ENCODE measurements around the gene WSB1. TPM values are rescaled to one million over a fixed set of nuclear protein-coding genes. Genes with fewer than 3 reads are reported as not detected.

WSB1 gene
- 179 and 214 TPM in 2 replicates for total RNA-seq
- 161 and 206 TPM in 2 replicates for polyA plus RNA-seq

- no peaks in the 10 kb centered on the region for H3K9me3 ChIP-seq (ENCODE audit: low read depth)
- H3K4me3 ChIP-seq, result peak within 1 kb of the TSS; percentile 78
- H3K79me2 ChIP-seq, result peaks cover 47% of the 10 kb centered on the region
- peak; percentile 98 for DNase-seq (ENCODE audit: low spot score)
- H3K4me1 ChIP-seq (ENCODE audit: insufficient read depth), result peaks cover 28% of the 10 kb centered on the region
- H3K27me3 ChIP-seq, result no peaks in the 10 kb centered on the region
- peak within 1 kb of the TSS; percentile 53 for H2AFZ ChIP-seq
- peak within 1 kb of the TSS; percentile 100 for H3K27ac ChIP-seq
- TF ChIP-seq EZH2phosphoT487 (IDR thresholded peaks at IDR 0.05; ENCODE audit: low read depth, severe bottlenecking, unreplicated experiment) (no peak), CTCF (IDR thresholded peaks at IDR 0.05; ENCODE audit: poor library complexity) (peak; percentile 15)
- no peaks in the 10 kb centered on the region for H3K36me3 ChIP-seq (replicated peaks; ENCODE audit: insufficient read depth, low read depth)
- 2% methylated on average over 53 of the region's 66 CpGs for WGBS (ENCODE audit: low lambda C conversion rate, missing lambda C conversion rate)
- peaks cover 39% of the 10 kb centered on the region for H4K20me1 ChIP-seq (ENCODE audit: insufficient read depth, poor library complexity, severe bottlenecking)
- H3K9me2 ChIP-seq (replicated peaks; ENCODE audit: insufficient read depth), result no peaks in the 10 kb centered on the region
- peak within 1 kb of the TSS; percentile 82 for H3K4me2 ChIP-seq
These were observed at the start of gene WSB1 for GRCh38 chr17:27293898-27294688. TSS of gene WSB1 (plus strand) at chr17:27294114. CDS start at chr17:27294396, 282 bp downstream.

- Histone ChIP-seq H3K79me2 (no peaks in the 10 kb centered on the region), H3K4me2 (peak overlapping the region; percentile 53), H2AFZ (peak overlapping the region; percentile 2), H3K27ac (peak overlapping the region; percentile 68), H3K9me2 (replicated peaks; ENCODE audit: insufficient read depth) (no peaks in the 10 kb centered on the region), H4K20me1 (ENCODE audit: insufficient read depth, poor library complexity, severe bottlenecking) (no peaks in the 10 kb centered on the region), H3K4me1 (ENCODE audit: insufficient read depth) (peaks cover 15% of the 10 kb centered on the region), H3K36me3 (replicated peaks; ENCODE audit: insufficient read depth, low read depth) (no peaks in the 10 kb centered on the region), H3K4me3 (no peak overlapping the region), H3K9me3 (ENCODE audit: low read depth) (no peaks in the 10 kb centered on the region), H3K27me3 (no peaks in the 10 kb centered on the region)
- DNase-seq (ENCODE audit: low spot score), result peak; percentile 70
- TF ChIP-seq EZH2 (IDR thresholded peaks at IDR 0.05; ENCODE audit: borderline replicate concordance) (no peak), CTCF (IDR thresholded peaks at IDR 0.05; ENCODE audit: poor library complexity) (no peak), EZH2phosphoT487 (IDR thresholded peaks at IDR 0.05; ENCODE audit: low read depth, severe bottlenecking, unreplicated experiment) (no peak)
- 78% methylated on average over 16 of the region's 16 CpGs for WGBS (ENCODE audit: low lambda C conversion rate, missing lambda C conversion rate)
These were observed 49.3 kb upstream of the WSB1 start for GRCh38 chr17:27244491-27245223.

- H3K4me3 ChIP-seq, result no peak overlapping the region
- peak overlapping the region; percentile 53 for H3K4me2 ChIP-seq
These were observed 48.7 kb upstream of the WSB1 start for GRCh38 chr17:27245230-27245696.

More at GRCh38 chr17:27245230-27245696, 48.7 kb upstream of the WSB1 start:
- Histone ChIP-seq H4K20me1 (ENCODE audit: insufficient read depth, poor library complexity, severe bottlenecking) (no peaks in the 10 kb centered on the region), H2AFZ (no peak overlapping the region), H3K27ac (peak overlapping the region; percentile 68), H3K9me2 (replicated peaks; ENCODE audit: insufficient read depth) (no peaks in the 10 kb centered on the region), H3K79me2 (no peaks in the 10 kb centered on the region), H3K36me3 (replicated peaks; ENCODE audit: insufficient read depth, low read depth) (no peaks in the 10 kb centered on the region), H3K4me1 (ENCODE audit: insufficient read depth) (peaks cover 15% of the 10 kb centered on the region), H3K9me3 (ENCODE audit: low read depth) (no peaks in the 10 kb centered on the region), H3K27me3 (no peaks in the 10 kb centered on the region)
- TF ChIP-seq EZH2phosphoT487 (IDR thresholded peaks at IDR 0.05; ENCODE audit: low read depth, severe bottlenecking, unreplicated experiment), result no peak
- TF ChIP-seq CTCF (IDR thresholded peaks at IDR 0.05; ENCODE audit: poor library complexity), result peak; percentile 91
- peak; percentile 90 for DNase-seq (ENCODE audit: low spot score)
- WGBS (ENCODE audit: low lambda C conversion rate, missing lambda C conversion rate), result 10% methylated on average over 7 of the region's 7 CpGs
